HG02588 (cell line): ENCODE data around the gene TMEM39B.
"Not testable (repeated sequence)": the region's sequence is repeated elsewhere in the genome, so short reads cannot be mapped to it uniquely, and the experiment has no call there.

Experiments used
- ATAC-seq: cut with Tn5 transposase; IDR thresholded peaks from one replicate; pipeline ENCODE4 v1.9.1; 2021; ENCODE audit warnings: mild to moderate bottlenecking, moderate library complexity; ENCODE audit not compliant: unreplicated experiment

Gene TMEM39B

DNA sequence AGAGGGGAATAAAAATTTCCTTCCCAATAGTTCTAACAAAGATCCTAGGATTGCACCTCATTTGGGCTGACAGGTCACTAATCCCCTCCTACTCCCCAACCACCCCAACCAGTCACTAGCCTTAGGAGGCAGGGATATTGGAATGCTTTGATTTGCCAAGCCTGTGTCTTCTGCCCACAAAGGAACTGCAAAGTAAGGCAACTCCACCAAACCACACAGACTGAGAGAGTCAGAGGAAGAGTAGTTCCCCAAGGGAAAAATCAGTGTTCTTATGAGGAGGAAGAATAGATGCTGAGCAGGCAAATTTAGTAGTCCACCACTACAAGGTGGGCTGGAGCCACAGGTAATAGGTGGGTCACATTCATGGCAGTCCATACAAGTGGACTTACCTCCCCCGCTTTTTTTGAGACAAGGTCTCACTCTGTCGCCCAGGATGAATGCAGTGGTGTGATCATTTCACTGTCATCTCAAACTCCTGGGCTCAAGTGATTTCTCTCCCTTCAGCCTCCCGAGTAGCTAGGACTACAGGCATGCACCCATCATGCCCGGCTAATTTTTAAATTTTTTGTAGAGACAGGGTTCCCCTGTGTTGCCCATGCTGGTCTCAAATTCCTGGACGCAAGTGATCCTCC is 3.7 kb upstream of the TMEM39B start:
- ATAC-seq = no peak

DNA sequence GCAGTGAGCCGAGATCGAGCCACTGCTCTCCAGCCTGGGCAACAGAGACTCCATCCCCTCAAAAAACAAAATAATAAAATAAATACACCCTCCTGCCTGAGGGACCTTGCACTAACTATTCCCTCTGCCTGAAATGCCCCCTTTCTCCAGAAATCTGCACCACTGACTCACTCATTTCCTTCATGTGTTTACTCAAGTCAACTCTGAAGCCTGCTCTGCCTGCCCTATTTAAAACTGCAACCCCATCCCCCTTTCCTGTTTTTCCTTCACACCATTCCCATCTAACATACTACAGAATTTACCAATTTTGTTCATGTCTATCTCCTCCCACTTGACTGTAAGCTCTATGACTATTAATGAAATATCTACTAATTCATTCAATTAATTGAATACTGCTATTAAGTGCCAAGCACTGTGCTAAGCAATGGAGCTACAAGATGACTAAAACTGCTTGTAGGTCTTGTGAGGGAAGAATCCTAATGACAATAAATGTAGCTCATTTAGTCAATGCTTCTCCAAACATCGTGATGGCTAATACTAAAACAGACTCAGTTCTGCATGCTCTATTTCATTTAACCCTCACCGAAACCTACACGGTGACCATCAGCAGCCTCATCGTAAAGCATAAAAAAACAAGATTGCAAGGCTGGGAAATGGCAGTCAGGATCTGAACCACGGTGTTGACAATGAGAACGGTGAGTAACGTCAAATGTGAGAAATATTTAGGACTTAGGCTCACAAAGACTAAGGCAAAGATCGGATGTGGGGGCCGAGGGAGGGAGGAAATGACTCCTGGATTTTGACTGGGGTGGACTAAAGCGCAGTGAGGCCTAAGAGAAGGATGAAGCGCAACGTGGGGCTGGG is 749 bp upstream of the TMEM39B start:
- ATAC-seq = no peak

DNA sequence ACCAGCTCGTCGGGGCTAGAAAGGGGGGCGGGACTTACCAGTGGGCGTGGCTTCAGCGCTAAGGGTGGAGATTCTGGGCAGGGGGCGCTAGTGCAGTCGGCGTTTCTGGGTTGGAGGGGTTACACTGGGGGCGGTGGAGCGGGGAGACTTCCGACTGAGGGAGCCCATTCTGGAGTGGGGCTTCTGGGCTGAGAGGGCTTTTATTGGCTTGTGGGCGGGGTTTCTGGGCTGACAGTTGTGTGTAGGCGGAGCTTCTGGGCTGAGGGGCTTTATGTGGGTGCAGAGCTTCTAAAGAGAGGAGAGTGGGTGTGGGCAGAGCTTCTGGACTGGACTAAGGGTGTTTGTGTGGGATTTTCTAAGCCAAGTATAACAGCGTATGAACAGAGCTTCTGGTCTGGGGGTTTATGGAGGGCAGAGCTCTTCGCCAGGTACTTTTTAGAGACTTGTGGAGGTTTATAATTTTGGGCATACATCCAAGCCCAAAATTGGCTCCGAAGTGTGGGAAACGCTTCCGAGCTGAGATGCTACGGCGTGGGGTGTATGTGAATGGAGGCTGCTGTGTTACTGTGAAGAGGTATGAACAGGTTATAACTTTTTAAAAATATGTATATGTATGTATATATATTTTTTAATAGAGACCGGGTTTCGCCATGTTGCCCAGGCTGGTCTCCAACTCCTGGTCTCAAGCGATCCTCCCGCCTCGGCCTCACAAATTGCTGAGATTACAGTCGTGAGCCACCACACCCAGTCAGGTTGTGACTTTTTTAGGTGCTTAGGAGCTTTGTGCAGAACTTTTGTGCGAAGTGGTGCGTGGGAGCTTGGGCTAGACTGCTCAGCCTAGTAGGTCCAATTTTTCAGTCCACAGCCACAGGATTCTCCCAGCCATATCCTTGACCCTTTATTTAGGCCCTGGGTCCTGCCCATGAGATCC is 825 bp downstream of the TMEM39B start:
- no peak for ATAC-seq

DNA sequence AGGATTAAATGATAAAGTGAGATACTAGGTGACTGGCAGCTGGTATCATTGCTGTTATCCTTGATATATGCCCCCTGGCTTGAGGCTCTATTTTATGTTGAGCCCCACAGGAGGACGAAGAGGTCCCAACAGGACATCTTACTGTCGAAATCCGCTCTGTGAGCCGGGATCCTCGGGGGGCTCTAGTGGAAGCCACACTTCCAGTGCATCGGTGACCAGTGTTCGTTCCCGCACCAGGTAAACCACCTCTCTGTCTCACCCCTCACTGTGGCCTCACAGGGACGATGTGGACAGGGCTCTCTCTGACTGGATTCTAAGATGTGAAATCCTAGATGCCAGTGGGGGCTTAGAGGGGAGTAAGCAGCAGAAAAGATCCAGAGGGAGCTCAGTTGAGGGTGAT is 2.1 kb downstream of the TMEM39B start:
- no peak for ATAC-seq

DNA sequence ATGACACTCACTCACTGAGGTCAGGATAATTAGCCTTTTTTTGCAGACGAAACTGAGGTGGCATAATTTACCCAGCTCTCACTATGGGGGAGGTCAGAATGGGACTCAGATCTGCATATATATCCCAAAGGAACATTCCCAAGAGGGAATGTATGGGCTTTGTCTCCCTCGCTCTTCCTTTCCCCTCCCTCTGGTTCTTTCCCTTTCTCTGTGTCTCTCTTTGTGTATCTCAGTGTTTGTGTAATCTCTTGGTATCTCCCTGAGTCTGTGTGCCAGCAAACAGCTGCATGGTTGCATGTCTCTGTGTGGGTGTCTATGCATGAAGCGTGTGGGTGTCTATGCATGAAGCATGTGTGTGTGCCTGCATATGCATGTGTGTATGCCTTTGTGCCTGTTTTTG is 4.7 kb downstream of the TMEM39B start:
- ATAC-seq = no peak

DNA sequence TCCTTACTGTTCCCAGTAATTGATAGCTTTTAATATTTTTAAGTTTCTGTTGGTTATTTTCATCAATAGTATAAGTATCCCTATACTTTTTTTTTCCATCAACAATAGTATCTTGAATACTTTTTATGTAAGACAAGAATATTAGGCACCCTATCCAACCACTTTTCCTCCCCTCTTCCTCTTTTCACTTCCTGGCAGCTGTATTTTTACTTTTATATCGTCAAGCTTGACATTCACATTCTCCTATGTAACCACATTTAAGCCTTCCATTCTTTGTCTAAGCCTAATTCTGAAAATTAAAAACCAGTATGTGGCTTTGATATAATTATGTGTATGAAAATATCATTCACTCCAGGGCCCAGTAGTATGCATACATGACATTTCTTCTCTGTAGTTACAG is 9.3 kb downstream of the TMEM39B start:
- no peak for ATAC-seq

DNA sequence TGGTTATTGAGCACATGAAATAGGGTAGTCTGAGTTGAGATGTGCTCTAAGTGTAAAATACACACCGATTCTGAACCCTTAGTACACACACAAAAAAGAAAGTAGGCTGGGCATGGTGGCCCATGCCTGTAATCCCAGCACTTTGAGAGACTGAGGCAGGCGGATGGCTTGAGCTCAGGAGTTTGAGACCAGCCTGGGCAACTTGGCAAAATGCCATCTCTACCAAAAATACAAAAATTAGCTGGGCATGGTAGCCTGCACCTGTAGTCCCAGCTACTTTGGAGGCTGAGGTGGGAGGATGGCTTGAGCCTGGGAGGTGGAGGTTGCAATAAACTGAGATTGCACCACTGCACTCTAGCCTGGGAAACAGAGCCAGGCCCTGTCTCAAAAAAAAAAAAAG is 13.6 kb downstream of the TMEM39B start:
- ATAC-seq = not testable (repeated sequence)

DNA sequence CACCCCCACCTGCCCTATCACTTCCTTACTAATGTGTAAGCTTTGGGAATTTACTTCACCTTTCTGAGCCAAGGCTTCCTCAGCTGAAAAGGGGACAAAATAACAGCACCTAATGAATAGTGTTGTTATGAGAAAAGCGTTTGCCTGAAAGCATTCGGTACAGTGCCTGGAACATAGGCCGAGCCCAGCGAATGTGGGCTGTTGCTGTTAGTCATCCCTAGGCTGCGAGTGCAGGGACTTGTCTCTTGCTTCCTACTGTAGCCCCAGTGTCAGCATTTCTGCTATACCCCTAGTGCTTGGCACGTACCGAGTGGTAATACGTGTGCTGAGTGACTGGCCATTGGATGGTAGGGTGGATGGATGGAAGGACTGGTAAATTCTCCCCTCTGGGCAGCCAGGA is 18.4 kb downstream of the TMEM39B start:
- no peak for ATAC-seq

DNA sequence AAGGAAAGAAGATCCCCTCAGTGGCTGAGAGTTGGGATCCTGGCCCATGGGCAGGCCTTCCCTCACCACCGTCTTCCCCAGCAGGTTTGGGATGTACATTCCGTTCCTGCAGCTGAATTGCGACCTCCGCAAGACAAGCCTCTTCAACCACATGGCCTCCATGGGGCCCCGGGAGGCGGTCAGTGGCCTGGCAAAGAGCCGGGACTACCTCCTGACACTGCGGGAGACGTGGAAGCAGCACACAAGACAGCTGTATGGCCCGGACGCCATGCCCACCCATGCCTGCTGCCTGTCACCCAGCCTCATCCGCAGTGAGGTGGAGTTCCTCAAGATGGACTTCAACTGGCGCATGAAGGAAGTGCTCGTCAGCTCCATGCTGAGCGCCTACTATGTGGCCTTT is 18.9 kb downstream of the TMEM39B start:
- no peak for ATAC-seq

DNA sequence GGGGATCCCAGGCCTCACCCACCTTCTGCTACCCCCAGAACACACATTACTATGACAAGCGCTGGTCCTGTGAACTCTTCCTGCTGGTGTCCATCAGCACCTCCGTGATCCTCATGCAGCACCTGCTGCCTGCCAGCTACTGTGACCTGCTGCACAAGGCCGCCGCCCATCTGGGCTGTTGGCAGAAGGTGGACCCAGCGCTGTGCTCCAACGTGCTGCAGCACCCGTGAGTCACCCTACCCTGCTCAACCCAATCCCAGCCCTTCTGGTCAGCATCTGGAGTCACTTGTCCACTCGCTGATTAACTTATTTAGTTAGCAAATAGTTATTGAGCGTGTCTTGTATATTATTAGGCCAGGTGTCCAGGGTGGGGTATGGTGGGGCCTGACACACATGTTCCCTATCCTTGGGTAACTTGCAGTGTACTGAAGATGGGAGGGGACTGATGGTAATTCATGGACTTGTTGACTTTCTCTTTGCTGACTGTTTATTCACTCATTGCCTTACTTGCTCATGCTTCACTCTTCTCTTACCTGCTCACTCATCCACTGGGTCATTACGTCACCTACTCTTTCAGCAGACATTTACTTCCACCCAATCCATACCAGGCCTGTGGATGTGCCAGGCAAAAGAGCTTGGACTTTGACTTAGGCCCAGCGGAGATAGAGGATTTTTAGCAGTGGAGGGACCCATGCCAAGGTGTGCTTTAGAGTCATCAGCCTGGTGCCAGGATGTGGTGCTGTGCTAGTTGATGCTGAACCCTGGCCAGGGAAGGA is 22.2 kb downstream of the TMEM39B start:
- ATAC-seq = no peak

DNA sequence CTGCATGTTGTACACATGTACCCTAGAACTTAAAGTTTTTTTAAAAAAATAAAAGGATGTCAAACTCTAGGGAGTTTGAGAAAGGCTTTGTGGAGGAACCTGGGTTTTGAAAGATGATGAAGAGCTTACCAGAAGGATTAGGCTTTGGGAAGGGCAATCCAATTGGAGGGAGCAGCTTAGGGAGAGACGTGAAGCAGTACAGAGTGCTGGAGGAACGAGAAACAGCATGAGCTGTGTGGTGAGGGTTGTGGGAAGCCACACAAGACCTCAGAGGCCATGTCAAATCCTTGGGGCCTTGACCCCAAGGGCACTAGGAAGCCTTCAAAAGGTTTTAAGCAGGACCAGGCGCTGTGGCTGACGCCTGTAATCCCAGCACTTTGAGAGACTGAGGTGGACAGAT is 26.7 kb downstream of the TMEM39B start:
- ATAC-seq = no peak

DNA sequence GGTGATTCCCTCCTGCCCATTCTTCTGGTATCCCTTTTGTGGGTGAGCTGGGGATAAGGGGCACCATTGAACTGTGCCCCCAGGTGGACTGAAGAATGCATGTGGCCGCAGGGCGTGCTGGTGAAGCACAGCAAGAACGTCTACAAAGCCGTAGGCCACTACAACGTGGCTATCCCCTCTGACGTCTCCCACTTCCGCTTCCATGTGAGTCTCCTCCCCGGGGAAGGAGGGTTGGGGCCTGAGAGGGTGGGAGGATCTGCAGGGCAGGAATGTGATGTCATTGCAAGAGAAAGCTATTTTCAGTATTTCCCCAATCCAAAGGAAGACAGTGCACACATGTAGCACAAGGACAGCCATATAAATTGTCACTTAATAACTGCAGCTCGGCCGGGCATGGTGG is 27.6 kb downstream of the TMEM39B start:
- no peak for ATAC-seq

DNA sequence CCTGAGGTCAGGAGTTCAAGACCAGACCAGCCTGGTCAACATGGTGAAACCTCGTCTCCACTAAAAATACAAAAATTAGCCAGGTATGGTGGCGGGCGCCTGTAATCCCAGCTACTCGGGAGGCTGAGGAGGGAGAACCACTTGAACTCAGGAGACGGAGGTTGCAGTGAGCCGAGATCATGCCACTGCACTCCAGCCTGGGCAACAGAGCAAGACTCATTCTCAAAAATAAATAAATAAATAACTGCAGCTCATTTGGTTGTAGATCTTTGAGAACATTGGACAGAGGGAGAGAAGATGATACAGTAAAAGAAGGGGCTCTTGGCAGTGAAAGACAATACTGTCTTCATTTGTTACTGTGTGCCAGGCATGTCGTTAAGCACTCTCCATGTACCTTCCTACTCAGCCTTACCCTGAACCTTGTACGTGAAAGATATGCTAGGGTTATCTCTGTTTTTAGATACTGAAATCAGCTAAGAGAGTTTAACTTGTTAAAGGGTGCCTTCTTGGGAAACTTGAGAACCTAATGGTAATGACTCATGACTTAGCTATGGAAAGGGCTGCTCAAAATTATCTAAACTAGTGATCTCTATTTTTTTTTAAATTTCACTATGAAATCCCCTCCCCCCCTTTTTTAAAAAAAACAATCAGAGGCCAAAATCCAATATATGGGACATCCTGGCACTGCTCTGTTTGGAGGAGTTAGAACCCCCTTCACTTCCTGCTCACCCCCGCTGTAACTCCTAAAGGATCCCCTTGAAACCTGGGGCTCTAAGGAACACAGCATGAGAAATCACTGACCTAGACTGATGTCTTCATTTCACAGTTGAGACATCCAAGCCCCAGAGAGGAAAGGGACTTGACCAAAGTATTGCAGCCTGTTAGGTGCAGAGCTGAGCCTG is 28.3 kb downstream of the TMEM39B start:
- no peak for ATAC-seq

DNA sequence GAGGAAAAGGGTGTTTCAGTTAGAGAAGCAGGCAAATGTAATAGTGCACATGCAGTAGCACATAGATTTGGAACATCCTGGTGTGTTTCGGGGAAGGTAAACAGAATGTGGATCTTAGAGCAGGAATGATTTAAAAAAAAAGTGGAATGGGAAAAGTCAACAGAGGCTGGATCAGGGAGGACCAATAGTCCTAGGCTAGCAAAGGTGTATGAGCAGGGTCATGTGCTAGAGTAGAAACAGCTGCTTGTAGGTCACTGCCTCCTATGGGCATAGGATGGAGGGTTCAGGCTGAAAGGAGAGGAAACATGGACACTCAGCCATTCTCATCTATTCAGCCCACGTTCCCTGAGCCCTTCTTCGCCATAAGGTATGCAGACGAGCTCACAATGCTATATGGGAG is 31.4 kb downstream of the TMEM39B start:
- no peak for ATAC-seq

DNA sequence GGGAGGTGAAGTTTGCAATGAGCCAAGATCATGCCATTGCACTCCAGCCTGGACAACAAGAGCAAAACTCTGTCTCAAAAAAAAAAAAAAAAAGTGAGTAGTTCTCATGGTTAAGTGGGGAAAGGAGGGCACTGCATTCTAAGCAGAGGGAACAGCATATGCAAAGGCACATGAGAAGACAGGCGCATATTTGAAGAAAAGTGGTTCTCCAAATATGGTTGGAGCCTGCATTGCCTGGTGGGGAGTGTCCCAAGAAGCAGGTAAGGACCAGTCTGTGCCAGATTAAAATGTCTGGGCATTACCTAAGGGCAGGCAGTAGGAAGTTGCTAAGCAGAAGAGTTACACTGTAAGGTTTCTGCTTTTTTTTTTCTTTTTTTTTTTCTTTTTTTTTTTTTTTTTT is 32.6 kb downstream of the TMEM39B start:
- ATAC-seq = no peak

DNA sequence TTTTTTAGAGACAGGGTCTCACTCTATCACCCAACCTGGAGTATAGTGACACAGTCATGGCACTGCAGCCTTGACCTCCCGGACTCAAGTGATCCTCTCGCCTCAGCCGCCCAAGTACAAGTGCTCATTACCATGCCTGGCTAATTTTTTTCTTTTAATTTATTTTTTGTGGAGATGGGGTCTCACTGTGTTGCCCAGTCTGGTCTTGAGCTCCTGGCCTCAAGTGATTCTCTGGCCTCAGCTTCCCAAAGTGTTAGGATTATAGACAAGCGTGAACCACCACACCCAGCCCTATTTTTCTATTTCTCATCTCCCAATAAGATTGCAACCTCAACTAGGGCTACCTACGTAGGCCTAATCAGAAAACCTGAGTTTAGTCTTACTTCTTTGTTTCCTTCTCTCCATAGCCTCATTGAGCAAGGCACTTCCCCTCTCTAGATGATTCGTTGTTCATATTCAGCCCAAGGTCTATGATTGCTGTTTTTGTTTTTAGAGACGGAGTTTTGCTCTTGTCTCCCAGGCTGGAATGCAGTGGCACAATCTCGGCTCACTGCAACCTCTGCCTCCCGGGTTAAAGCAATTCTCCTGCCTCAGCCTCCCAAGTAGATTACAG is 34.0 kb downstream of the TMEM39B start:
- ATAC-seq = no peak

DNA sequence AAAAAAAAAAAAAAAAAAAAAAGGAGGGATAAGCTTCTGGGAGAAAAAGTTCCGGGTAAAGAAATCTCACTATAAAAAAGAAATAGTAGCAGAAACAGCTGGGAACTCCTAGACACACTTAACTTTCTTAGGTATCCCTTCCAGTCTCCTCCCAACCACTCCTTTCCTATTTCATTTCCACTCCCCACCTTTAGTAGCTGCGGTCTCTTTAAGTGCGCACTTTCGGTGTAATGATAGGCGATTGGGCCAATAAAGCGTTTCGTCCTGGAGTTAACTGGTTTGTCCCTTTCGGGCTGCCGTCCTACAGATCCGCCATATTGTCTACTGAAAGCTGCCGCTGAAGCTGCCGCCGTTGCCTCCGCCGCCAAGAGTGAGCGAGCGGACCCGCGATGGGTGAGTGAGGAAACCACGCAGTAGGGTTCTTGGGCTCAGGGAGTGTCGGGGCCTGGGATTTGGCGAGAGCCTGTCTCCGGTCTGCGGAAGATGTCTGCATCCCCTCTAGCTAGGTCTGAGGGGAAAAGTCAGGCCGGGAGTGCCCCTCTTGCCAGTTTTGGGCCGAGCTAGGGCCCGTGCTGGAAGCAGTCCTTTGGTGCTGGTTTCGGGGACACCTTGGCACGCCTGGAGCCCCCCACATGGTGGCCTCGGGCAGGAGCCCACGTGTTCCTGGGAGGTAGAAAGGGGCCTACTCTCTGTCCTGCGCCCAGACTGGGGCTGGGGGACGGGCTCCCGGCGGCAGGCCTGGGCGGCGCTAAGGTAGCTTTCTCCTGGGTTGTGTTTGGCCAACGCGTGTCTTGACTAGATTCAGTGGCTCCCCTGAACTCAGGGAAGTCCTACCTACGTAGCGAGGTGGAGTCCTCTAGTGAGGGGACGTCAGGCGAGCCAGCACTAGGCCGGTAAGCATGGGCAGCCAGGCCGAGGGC is 35.3 kb downstream of the TMEM39B start, which contains the start of gene KPNA6:
TSS of gene KPNA6 (plus strand) at position 315 of the 920 bp plus-strand sequence. CDS start at position 390, 75 bp downstream.
- ATAC-seq = peak; percentile 61

DNA sequence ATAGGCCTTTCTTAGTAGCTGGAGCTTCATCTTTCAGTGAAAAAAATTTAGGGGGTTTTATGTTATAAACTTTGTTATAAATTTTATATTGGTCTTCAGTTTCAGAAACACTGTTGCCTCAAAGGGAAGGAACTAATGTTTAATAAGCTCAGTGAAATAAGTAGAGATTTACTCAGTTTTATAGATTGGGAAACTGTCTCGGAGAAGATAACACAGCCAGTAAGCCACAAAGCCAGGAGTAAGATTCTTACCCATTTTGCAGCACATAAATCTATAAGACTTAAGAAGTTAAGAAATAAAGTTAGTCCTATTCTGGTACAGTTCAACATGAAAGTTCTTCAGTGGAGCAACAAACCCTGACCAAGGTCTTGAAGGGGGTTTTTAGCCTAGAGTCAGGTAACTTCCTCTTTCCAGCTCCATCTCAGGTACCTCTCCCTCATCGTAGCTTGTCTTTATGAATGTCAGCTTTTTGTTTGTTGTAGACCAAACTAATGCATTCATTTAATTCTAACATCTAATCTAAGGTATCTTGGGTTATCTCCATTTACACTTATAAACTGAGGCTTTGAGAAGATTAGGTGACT is 38.4 kb downstream of the TMEM39B start:
- no peak for ATAC-seq
